B cell (primary cell): ENCODE data around the gene SH3D19. TPM values are rescaled to one million over a fixed set of nuclear protein-coding genes. Genes with fewer than 3 reads are reported as not detected.

Source experiments
- ATAC-seq: fragments of 200-7000 bp; cut with Tn5 transposase; one replicate; pipeline ENCODE4 v1.10.0; 2021; ENCODE audit warnings: low read depth, mild to moderate bottlenecking, moderate number of reproducible peaks, moderate library complexity
- CTCF ChIA-PET: fragments of 350-600 bp; sonication (Branson Sonifier 250); formaldehyde crosslinking; loops from one replicate; lab custom pipeline; 2021; ENCODE audit warnings: antibody characterized with exemption, inconsistent platforms; lab: Charles Lee
- POLR2A ChIA-PET: fragments of 350-600 bp; sonication (Branson Sonifier 250); formaldehyde crosslinking; loops from one replicate; lab custom pipeline; 2021; ENCODE audit warnings: antibody characterized with exemption; lab: Charles Lee
- DNase-seq: peaks from one replicate; pipeline ENCODE4 v3.0.0; 2013
- H2AFZ ChIP-seq: 2 replicates; pipeline ENCODE4 v1.6.1; 2012; ENCODE audit warnings: mild to moderate bottlenecking, low read depth, low read length; ENCODE audit not compliant: insufficient read depth, poor library complexity, severe bottlenecking
- H3K27ac ChIP-seq, 2 donors: 1 replicate in 1 of 2; 2 replicates in 1 of 2; pipeline ENCODE4 v1.5.1; 2012 to 2013; ENCODE audit warnings: low read length in 2 of 2, mild to moderate bottlenecking in 2 of 2, moderate library complexity in 1 of 2
- H3K27me3 ChIP-seq, 4 experiments: fragments of 200-600 bp in 1 of 4; sonication (generic) in 1 of 4; replicated peaks in 1 of 4; 1 replicate in 2 of 4; 2 replicates in 2 of 4; pipeline versions ENCODE4 v1.6.1 to v1.7.0; 2013 to 2016; ENCODE audit warnings: low read length in 3 of 4, mild to moderate bottlenecking in 2 of 4, mixed read lengths in 1 of 4, moderate library complexity in 1 of 4; ENCODE audit not compliant: insufficient read depth in 4 of 4, control insufficient read depth in 3 of 4; ENCODE audit errors: control extremely low read depth in 1 of 4
- H3K36me3 ChIP-seq, 2 experiments: replicated peaks in 1 of 2; 1 replicate in 1 of 2; 2 replicates in 1 of 2; pipeline versions ENCODE4 v1.6.1 to v1.7.1; 2013; ENCODE audit warnings: low read length in 1 of 2; ENCODE audit not compliant: insufficient read depth in 2 of 2, control insufficient read depth in 1 of 2; ENCODE audit errors: control extremely low read depth in 1 of 2, extremely low read depth in 1 of 2
- H3K4me1 ChIP-seq, 2 donors: fragments of 200-600 bp in 1 of 2; sonication (generic) in 1 of 2; 1 replicate in 1 of 2; 2 replicates in 1 of 2; pipeline versions ENCODE4 v1.5.1 to v1.6.1; 2013 to 2017; ENCODE audit warnings: low read length in 2 of 2; ENCODE audit not compliant: control insufficient read depth in 2 of 2, insufficient read depth in 2 of 2
- H3K4me2 ChIP-seq: replicated peaks from 2 replicates; pipeline ENCODE3; 2012; ENCODE audit warnings: mild to moderate bottlenecking, low read depth, low read length; ENCODE audit not compliant: poor library complexity, severe bottlenecking
- H3K4me3 ChIP-seq, 5 experiments: fragments of 200-600 bp in 1 of 5; sonication (generic) in 1 of 5; 1 replicate in 3 of 5; 2 replicates in 2 of 5; pipeline versions ENCODE4 v1.5.1 to v1.7.0; 2011 to 2016; ENCODE audit warnings: low read length in 4 of 5, mild to moderate bottlenecking in 4 of 5, low read depth in 2 of 5, control low read depth in 1 of 5, moderate library complexity in 1 of 5; ENCODE audit not compliant: insufficient read depth in 1 of 5; ENCODE audit errors: control extremely low read depth in 1 of 5, extremely low read depth in 1 of 5
- H3K79me2 ChIP-seq: fragments of 200-600 bp; sonication (generic); one replicate; pipeline ENCODE4 v1.6.0; 2016; ENCODE audit warnings: low read length; ENCODE audit not compliant: control insufficient read depth, insufficient read depth
- H3K9ac ChIP-seq: fragments of 200-600 bp; sonication (generic); 2 replicates; pipeline ENCODE4 v1.6.1; 2017; ENCODE audit warnings: mild to moderate bottlenecking, low read length, moderate library complexity
- H3K9me3 ChIP-seq, 3 donors: one replicate each; pipeline versions ENCODE4 v1.6.1 to v1.7.1; 2013; ENCODE audit warnings: low read length in 2 of 3; ENCODE audit not compliant: control insufficient read depth in 2 of 3, insufficient read depth in 1 of 3; ENCODE audit errors: control extremely low read depth in 1 of 3
- H4K20me1 ChIP-seq: 2 replicates; pipeline ENCODE4 v1.6.0; 2012; ENCODE audit warnings: mild to moderate bottlenecking, low read length; ENCODE audit not compliant: insufficient read depth, control insufficient read depth, poor library complexity, severe bottlenecking
- H3K27ac Mint-ChIP-seq: one replicate; pipeline ENCODE4 v1.8.0; 2021; ENCODE audit warnings: mixed read lengths
- H3K27me3 Mint-ChIP-seq: one replicate; pipeline ENCODE4 v1.8.0; 2021; ENCODE audit warnings: mixed read lengths
- H3K4me1 Mint-ChIP-seq: one replicate; pipeline ENCODE4 v1.8.0; 2021; ENCODE audit warnings: mixed read lengths
- H3K4me3 Mint-ChIP-seq: one replicate; pipeline ENCODE4 v1.8.0; 2021; ENCODE audit warnings: mixed read lengths
- H3K9me3 Mint-ChIP-seq: one replicate; pipeline ENCODE4 v1.8.0; 2022; ENCODE audit warnings: mixed read lengths; ENCODE audit not compliant: insufficient read depth
- EZH2 ChIP-seq: IDR thresholded peaks from 2 replicates; pipeline ENCODE4 v1.6.1; 2012; ENCODE audit warnings: borderline replicate concordance, low read depth, mild to moderate bottlenecking, moderate library complexity, low read length; ENCODE audit not compliant: insufficient read depth, poor library complexity, severe bottlenecking
- WGBS: methylation state at CpG from one replicate; pipeline ENCODE4 v1.1.5; 2013; ENCODE audit warnings: missing lambda C conversion rate; ENCODE audit not compliant: insufficient coverage; 5-methylcytosine and 5-hydroxymethylcytosine counted together
- intact Hi-C: fragments of 100-400 bp; cut with micrococcal nuclease; formaldehyde crosslinking; loops from one replicate; pipeline ENCODE4 v1.10.0; 2022
- polyA plus RNA-seq: library from polyadenylated mRNA; depleted of rRNA; stranded (reverse); fragments of >200 nt; gene quantifications from 2 replicates; pipeline ENCODE4 v1.2.3, GENCODE V29; 2012
- total RNA-seq, 2 donors: library from RNA; stranded (reverse); fragments of 120-200 nt in 1 of 2; gene quantifications; 1 replicate in 1 of 2; 2 replicates in 1 of 2; pipeline versions ENCODE4 v1.2.3 to v1.2.4, GENCODE V29; 2013 to 2022
- TF ChIP-seq, protein P1 (sequence below): fragments of 200-600 bp; IDR thresholded peaks from one replicate; pipeline ENCODE4 v1.8.0; 2022; ENCODE audit warnings: antibody characterized with exemption, mild to moderate bottlenecking

SH3D19 gene
- total and polyA plus RNA-seq, 2 donors (not counting 1 experiment from before 2014, with no cell fraction given): 0.01 TPM; not detected in 1

DNA sequence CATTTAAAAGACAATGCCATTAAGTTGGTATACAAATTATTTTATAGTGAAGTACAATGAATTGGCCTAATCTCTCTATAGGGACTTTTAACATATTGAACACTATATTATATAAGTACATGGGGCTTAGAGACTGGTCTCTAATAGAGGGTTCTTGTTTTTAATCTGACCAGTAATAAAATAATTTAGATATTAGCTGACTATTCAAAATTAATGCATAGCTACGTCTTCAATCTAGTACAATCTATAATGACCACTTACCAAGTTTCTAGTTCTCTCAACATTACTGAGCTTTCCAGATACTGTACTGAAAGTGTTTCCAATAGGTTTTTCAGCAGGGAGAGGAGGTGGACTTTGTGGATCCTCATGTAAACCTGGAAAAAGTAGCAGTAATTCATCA, 166.4 kb downstream of the SH3D19 start:
- POLR2A ChIA-PET: no interaction called here
- H3K27me3 ChIP-seq: no peaks in the 10 kb centered on the region
- no CpG with 5 or more reads among the region's 1 CpG for WGBS
- intact Hi-C loops: no loop called here
- no peak overlapping the region for H3K4me2 ChIP-seq
- no peaks in the 10 kb centered on the region for H3K4me1 ChIP-seq
- H3K9me3 ChIP-seq: peaks cover 0 to 1% (median 0%) of the 10 kb centered on the region in 3 donors
- H3K9ac ChIP-seq: no peak overlapping the region
- no peak for DNase-seq
- H3K4me3 Mint-ChIP-seq: no peak overlapping the region
- TF ChIP-seq, protein P1, sequence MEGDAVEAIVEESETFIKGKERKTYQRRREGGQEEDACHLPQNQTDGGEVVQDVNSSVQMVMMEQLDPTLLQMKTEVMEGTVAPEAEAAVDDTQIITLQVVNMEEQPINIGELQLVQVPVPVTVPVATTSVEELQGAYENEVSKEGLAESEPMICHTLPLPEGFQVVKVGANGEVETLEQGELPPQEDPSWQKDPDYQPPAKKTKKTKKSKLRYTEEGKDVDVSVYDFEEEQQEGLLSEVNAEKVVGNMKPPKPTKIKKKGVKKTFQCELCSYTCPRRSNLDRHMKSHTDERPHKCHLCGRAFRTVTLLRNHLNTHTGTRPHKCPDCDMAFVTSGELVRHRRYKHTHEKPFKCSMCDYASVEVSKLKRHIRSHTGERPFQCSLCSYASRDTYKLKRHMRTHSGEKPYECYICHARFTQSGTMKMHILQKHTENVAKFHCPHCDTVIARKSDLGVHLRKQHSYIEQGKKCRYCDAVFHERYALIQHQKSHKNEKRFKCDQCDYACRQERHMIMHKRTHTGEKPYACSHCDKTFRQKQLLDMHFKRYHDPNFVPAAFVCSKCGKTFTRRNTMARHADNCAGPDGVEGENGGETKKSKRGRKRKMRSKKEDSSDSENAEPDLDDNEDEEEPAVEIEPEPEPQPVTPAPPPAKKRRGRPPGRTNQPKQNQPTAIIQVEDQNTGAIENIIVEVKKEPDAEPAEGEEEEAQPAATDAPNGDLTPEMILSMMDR: no peak
- TF ChIP-seq EZH2: no peak
- H4K20me1 ChIP-seq: no peaks in the 10 kb centered on the region
- H3K27me3 Mint-ChIP-seq: peaks cover 15% of the 10 kb centered on the region
- H3K4me1 Mint-ChIP-seq: no peaks in the 10 kb centered on the region
- ATAC-seq: no peak
- H3K9me3 Mint-ChIP-seq: no peaks in the 10 kb centered on the region
- H3K36me3 ChIP-seq: no peaks in the 10 kb centered on the region
- H3K27ac Mint-ChIP-seq: no peak overlapping the region
- no peak overlapping the region for H3K4me3 ChIP-seq
- no peak overlapping the region for H3K27ac ChIP-seq
- H2AFZ ChIP-seq: no peak overlapping the region
- H3K79me2 ChIP-seq: no peaks in the 10 kb centered on the region
- CTCF ChIA-PET: no interaction called here

DNA sequence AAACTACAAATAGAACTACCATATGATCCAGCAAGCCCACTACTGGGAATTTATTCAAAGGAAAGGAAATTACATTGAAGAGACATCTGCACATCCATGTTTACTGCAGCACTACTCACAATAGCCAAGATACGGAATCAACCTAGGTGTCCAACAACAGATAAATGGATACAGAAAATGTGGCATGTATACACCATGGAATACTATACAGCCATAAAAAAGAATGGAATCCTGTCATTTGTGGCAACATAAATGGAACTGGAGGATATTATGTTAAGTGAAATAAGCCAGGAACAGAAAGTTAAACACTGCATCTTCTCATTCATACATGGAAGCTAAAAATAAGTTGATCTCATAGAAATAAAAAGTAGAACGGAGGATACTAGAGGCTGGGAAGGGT, 167.9 kb downstream of the SH3D19 start:
- Histone ChIP-seq H3K36me3 (no peaks in the 10 kb centered on the region), H3K27ac (no peak overlapping the region), H3K4me2 (no peak overlapping the region), H3K9me3 (peaks cover 0 to 1% (median 0%) of the 10 kb centered on the region in 3 donors), H4K20me1 (no peaks in the 10 kb centered on the region), H3K9ac (no peak overlapping the region), H3K4me1 (no peaks in the 10 kb centered on the region), H2AFZ (no peak overlapping the region), H3K27me3 (no peaks in the 10 kb centered on the region), H3K79me2 (no peaks in the 10 kb centered on the region), H3K4me3 (no peak overlapping the region)
- Mint-ChIP-seq H3K4me1 (no peaks in the 10 kb centered on the region), H3K27ac (no peak overlapping the region), H3K9me3 (no peaks in the 10 kb centered on the region), H3K27me3 (peaks cover 18% of the 10 kb centered on the region), H3K4me3 (no peak overlapping the region)
- CTCF ChIA-PET: no interaction called here
- intact Hi-C loops: no loop called here
- POLR2A ChIA-PET: no interaction called here
- ATAC-seq (no peak), DNase-seq (no peak)
- no CpG with 5 or more reads among the region's 2 CpGs for WGBS
- TF ChIP-seq, protein P1: no peak
- TF ChIP-seq EZH2: no peak
